ENCODE data around the gene PKMYT1.

DNA sequence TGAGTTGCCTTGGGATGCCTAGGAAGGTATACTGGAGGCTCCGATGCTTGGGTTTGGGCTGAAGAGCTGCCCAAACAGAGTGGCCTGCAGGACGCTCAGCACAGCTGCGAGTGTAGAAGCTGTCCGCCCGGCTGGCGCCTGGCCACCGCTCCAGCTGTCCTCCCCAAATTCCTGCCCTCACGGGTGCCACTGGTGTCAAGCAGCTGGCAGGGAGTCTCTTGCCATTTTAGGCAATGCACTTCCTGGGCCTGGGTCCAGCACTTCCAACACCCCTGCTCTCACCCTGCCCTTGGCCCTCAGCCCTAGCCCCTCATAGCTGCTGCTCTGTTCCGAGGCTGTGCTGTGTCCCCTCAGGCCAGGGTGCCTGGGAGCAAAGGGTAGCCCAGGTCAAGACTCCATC, 5.2 kb upstream of the PKMYT1 start:
- TF ChIP-seq, protein P1, sequence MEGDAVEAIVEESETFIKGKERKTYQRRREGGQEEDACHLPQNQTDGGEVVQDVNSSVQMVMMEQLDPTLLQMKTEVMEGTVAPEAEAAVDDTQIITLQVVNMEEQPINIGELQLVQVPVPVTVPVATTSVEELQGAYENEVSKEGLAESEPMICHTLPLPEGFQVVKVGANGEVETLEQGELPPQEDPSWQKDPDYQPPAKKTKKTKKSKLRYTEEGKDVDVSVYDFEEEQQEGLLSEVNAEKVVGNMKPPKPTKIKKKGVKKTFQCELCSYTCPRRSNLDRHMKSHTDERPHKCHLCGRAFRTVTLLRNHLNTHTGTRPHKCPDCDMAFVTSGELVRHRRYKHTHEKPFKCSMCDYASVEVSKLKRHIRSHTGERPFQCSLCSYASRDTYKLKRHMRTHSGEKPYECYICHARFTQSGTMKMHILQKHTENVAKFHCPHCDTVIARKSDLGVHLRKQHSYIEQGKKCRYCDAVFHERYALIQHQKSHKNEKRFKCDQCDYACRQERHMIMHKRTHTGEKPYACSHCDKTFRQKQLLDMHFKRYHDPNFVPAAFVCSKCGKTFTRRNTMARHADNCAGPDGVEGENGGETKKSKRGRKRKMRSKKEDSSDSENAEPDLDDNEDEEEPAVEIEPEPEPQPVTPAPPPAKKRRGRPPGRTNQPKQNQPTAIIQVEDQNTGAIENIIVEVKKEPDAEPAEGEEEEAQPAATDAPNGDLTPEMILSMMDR (IDR thresholded peaks at IDR 0.05): no peak
- TF ChIP-seq POLR2A (IDR thresholded peaks at IDR 0.05): no peak
